PC-9 (cell line): ENCODE measurements around the gene TXNDC5. TPM values are rescaled to one million over a fixed set of nuclear protein-coding genes. Genes with fewer than 3 reads are reported as not detected.

Source experiments
- BruUV-seq: library from RNA; stranded (reverse); fragments of 400-500 nt; replicated peaks from 2 replicates; lab custom pipeline; 2021; lab: Mats Ljungman, UMichigan
- CTCF ChIA-PET: fragments of 300-600 bp; sonication (Branson Sonifier 250); formaldehyde crosslinking; loops from one replicate; lab custom pipeline; 2022; ENCODE audit warnings: antibody characterized with exemption; lab: Charles Lee
- POLR2A ChIA-PET: fragments of 300-600 bp; sonication (Branson Sonifier 250); formaldehyde crosslinking; loops from one replicate; lab custom pipeline; 2022; ENCODE audit warnings: antibody characterized with exemption; ENCODE audit not compliant: unreplicated experiment; lab: Charles Lee
- DNase-seq, 2 experiments: peaks; one replicate each; pipeline versions ENCODE4 v3.0.0 to v3.0.0-alpha.2; 2015 to 2022; ENCODE audit warnings: mixed read lengths in 1 of 2
- H2AFZ ChIP-seq: fragments of 200-600 bp; sonication (generic); 2 replicates; pipeline ENCODE4 v1.8.1; 2017; ENCODE audit warnings: antibody characterized with exemption
- H3F3A ChIP-seq: fragments of 200-600 bp; sonication (generic); 2 replicates; pipeline ENCODE4 v1.8.1; 2017; ENCODE audit warnings: antibody characterized with exemption, mild to moderate bottlenecking, low read depth; ENCODE audit not compliant: insufficient read depth
- H3K27ac ChIP-seq: fragments of 200-600 bp; sonication (generic); 2 replicates; pipeline ENCODE4 v1.6.1; 2016; ENCODE audit warnings: mixed run types
- H3K27me3 ChIP-seq: fragments of 200-600 bp; sonication (generic); 2 replicates; pipeline ENCODE4 v1.6.1; 2016; ENCODE audit warnings: low read depth, mixed run types; ENCODE audit not compliant: insufficient read depth
- H3K36me3 ChIP-seq: fragments of 200-600 bp; sonication (generic); 2 replicates; pipeline ENCODE4 v1.6.1; 2016; ENCODE audit warnings: low read depth, mixed run types
- H3K4me1 ChIP-seq: fragments of 200-600 bp; sonication (generic); replicated peaks from 2 replicates; pipeline ENCODE4 v1.6.1; 2016; ENCODE audit warnings: mixed run types; ENCODE audit not compliant: insufficient read depth
- H3K4me2 ChIP-seq: fragments of 200-600 bp; sonication (generic); 2 replicates; pipeline ENCODE4 v1.6.1; 2017; ENCODE audit warnings: mixed run types
- H3K4me3 ChIP-seq: fragments of 200-600 bp; sonication (generic); 2 replicates; pipeline ENCODE4 v1.6.1; 2016; ENCODE audit warnings: mixed run types
- H3K79me2 ChIP-seq: fragments of 200-600 bp; sonication (generic); 2 replicates; pipeline ENCODE4 v1.6.1; 2017; ENCODE audit warnings: low read depth, mixed run types
- H3K9me2 ChIP-seq: fragments of 200-600 bp; sonication (generic); 2 replicates; pipeline ENCODE4 v1.8.1; 2017; ENCODE audit warnings: mild to moderate bottlenecking; ENCODE audit not compliant: insufficient read depth
- H3K9me3 ChIP-seq: fragments of 200-600 bp; sonication (generic); 2 replicates; pipeline ENCODE4 v1.8.1; 2016; ENCODE audit warnings: low read depth; ENCODE audit not compliant: insufficient read depth
- H4K20me1 ChIP-seq: fragments of 200-600 bp; sonication (generic); 2 replicates; pipeline ENCODE4 v1.8.1; 2017; ENCODE audit not compliant: insufficient read depth
- CTCF ChIP-seq: fragments of 200-600 bp; sonication (generic); conservative IDR thresholded peaks from 2 replicates; pipeline ENCODE4 v1.6.1; 2017; ENCODE audit warnings: mixed run types, antibody characterized with exemption, mild to moderate bottlenecking, moderate library complexity
- EZH2 ChIP-seq: fragments of 200-600 bp; sonication (generic); IDR thresholded peaks from 2 replicates; pipeline ENCODE4 v1.8.0; 2017; ENCODE audit warnings: antibody characterized with exemption, low read depth
- intact Hi-C: fragments of 100-400 bp; cut with micrococcal nuclease; formaldehyde crosslinking; loops from one replicate; pipeline ENCODE4 v1.10.0; 2022; ENCODE audit not compliant: unreplicated experiment
- total RNA-seq: library from RNA; stranded (reverse); gene quantifications from 2 replicates; pipeline ENCODE4 v1.2.3, GENCODE V29; 2021

Gene TXNDC5
- total RNA-seq, 1 experiment from 2014 or later: 74.8 TPM

GRCh38 chr6:7879579-7879978 is 31.0 kb downstream of the TXNDC5 start:
- H3F3A ChIP-seq: no peaks in the 10 kb centered on the region
- DNase-seq: no peak
- H3K9me2 ChIP-seq: no peaks in the 10 kb centered on the region
- no peaks in the 10 kb centered on the region for H3K9me3 ChIP-seq
- CTCF ChIA-PET: no interaction called here
- BruUV-seq: no TSS peak
- no peaks in the 10 kb centered on the region for H3K36me3 ChIP-seq
- POLR2A ChIA-PET: no interaction called here
- H3K4me2 ChIP-seq: no peak overlapping the region
- H3K4me1 ChIP-seq: no peaks in the 10 kb centered on the region
- no peak overlapping the region for H2AFZ ChIP-seq
- H3K27ac ChIP-seq: no peak overlapping the region
- no peaks in the 10 kb centered on the region for H3K79me2 ChIP-seq
- TF ChIP-seq CTCF (no peak), EZH2 (no peak)
- intact Hi-C loops: no loop called here
- no peaks in the 10 kb centered on the region for H4K20me1 ChIP-seq
- H3K4me3 ChIP-seq: no peak overlapping the region
- no peaks in the 10 kb centered on the region for H3K27me3 ChIP-seq

- CTCF ChIA-PET: no interaction called here
- intact Hi-C loops: no loop called here
These were observed 31.5 kb downstream of the TXNDC5 start for GRCh38 chr6:7879043-7879442.

GRCh38 chr6:7878401-7878964 is 32.1 kb downstream of the TXNDC5 start:
- Histone ChIP-seq H3K27ac (no peak overlapping the region), H2AFZ (no peak overlapping the region), H4K20me1 (no peaks in the 10 kb centered on the region), H3K9me2 (no peaks in the 10 kb centered on the region), H3K4me2 (no peak overlapping the region), H3K36me3 (no peaks in the 10 kb centered on the region), H3K27me3 (no peaks in the 10 kb centered on the region), H3K4me3 (no peak overlapping the region), H3K79me2 (no peaks in the 10 kb centered on the region), H3K4me1 (no peaks in the 10 kb centered on the region), H3K9me3 (no peaks in the 10 kb centered on the region), H3F3A (no peaks in the 10 kb centered on the region)
- TF ChIP-seq CTCF: no peak
- BruUV-seq: no TSS peak
- no peak for DNase-seq
- intact Hi-C loops: no loop called here
- POLR2A ChIA-PET: no interaction called here
- CTCF ChIA-PET: no interaction called here

More at GRCh38 chr6:7879043-7879442, 31.5 kb downstream of the TXNDC5 start:
- POLR2A ChIA-PET: no interaction called here
- Histone ChIP-seq H4K20me1 (no peaks in the 10 kb centered on the region), H3K79me2 (no peaks in the 10 kb centered on the region), H2AFZ (no peak overlapping the region), H3K4me3 (no peak overlapping the region), H3K4me2 (no peak overlapping the region), H3K9me2 (no peaks in the 10 kb centered on the region), H3K4me1 (no peaks in the 10 kb centered on the region), H3K36me3 (no peaks in the 10 kb centered on the region), H3K27me3 (no peaks in the 10 kb centered on the region), H3K9me3 (no peaks in the 10 kb centered on the region), H3K27ac (no peak overlapping the region), H3F3A (no peaks in the 10 kb centered on the region)
- DNase-seq: no peak
- TF ChIP-seq EZH2 (no peak), CTCF (no peak)
- no TSS peak for BruUV-seq
